DMS153 treated with DMSO at 0.1 percent for 48 hours (cell line): Measurements from ENCODE around the gene RASIP1.

ENCODE experiments used
- DNase-seq: peaks from one replicate; lab custom pipeline; 2025; ENCODE audit not compliant: unreplicated experiment; lab: John Stamatoyannopoulos, UW

The RASIP1 gene

DNA sequence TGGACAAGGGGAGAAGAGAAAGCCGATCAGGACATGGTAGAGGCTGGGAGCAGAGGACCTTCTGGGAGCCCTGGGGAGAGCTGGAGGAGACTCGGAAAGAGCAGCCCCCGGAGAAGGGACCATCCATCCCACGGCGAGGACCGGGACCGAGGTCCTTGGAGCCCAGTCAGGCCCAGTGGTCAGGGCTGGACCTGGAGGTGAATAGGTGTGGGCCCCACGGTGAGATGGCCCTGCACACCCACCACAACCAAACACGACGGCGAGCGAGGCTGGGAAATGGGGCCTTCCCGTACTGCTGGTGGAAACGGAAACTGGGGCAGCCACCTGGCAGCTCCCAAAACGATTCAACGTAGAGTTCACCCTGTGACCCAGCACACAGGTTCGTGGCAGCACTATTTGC lies 63.9 kb downstream of the RASIP1 start:
- no peak for DNase-seq

DNA sequence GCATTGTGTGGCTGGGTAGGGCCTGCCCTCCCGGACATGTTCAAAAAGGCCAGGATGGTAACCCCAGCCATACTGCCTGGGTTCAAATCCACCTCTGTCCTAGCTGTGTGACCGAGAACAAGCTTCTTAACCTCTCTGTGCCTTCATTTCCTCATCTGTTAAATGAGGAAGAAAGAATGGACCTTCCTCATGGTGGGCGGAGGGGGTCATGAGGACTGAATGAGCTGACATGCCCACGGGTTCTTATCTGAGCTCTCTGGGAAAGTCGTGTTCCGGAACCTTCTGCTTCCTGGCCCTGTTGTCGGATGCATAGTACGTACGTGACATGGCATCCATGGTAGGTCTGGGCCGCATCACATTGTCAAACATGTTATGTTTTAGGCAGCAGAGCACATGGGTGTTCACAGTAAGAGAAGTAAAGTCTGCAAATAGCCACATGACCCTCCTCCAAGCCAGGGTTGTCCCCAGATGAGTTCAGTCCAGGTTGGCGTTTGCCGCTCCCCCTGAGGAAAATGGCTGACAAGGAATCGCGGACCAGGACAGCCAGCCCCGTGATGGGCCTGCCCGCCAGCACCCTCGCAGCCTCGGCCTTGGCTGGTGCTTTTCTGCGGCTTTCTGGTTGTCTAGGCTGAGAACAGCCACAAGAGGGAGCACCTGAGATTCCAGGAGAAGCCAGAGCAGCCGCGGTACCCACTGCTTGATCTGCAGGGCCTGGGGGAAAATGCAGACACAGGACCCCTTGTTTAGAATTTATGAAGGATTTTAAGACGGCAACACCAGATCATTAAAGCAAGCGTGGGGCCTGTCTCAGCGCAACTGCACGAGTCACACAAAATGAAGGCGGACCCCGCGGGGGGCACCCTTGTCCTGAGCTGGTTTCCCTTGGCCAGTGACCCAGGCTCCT lies 65.2 kb downstream of the RASIP1 start:
- peak; percentile 87 for DNase-seq

DNA sequence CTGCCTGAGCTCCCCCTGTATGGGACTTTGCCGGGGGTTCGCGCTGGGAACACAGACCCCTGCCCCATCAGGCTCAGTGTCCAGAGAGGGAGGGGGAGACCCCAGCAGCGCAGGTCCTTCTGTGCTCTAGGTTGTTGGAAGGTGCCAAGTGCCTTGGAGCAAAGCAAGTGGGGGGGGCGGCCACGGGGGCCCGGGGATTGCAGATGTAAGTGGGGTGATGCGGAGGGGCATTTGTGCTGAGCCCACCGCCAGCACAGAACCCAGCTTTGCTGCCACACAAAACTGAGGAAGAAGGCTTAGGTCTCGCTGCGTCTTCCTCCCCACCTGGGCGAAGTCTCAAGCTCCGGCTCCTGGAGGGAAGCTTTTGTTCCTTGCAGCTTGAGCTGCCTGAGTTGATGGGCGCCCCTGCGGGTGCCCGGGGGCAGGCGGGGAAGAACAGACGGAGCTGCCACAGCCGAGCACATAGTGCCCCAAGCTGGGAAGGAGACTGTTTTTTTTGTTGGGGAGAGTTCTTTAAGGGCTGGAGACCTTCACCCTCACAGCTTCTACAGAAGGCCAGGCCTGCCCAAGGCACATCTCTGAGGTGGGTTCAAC lies 66.1 kb downstream of the RASIP1 start:
- no peak for DNase-seq

DNA sequence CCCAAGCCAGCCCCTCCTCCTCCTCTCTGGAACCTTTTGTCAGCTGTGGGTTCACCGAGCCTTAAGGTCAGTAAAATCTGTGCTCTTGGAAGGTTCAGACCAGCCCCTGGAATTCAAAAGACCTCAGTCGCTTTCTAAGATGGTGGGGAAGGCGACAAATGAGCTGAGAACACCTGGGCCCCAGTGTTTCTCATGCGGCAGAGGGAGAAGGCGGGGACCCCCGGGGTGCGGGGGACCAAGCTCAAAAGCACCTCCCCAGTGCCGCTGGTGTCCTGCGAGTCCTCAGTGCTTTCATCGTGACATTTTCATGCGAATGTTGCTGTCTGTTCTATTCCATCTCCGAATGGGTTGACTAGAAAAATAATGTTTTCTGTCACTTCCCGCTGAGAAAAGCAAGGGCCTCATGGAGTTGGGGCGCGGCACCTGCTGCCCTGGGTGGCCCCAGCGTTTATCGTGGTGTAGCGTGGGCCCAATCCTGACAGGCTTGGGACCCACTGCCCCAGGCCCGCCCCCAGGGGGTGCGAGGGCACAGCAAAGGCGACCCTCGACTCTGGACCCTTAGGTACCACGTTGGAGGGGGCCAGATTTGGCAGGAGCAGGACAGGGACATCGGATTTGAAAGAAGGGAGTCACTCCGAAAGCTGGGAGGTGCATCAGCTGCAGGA lies 66.8 kb downstream of the RASIP1 start:
- DNase-seq = no peak

DNA sequence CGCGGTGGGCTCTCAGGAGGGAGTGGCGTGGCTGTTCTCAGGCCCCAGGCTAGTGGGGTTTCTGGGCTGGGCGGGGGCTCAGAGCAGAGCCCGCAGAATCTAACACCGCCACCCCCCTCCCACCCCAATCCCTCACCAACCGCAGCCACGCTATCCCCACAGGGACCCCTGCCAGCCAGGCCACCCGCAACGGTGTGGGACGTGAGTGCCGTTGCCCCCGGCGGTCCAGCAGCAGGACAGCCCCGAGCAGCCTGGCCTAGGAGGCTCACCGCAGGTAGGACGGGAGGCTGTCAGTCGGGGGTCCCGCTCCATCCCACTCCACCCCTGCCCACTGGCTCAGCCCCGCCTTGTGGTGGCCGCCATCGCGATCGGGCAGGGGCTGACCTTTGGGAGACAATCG lies 67.4 kb downstream of the RASIP1 start, which contains the start of gene NTN5:
Gene NTN5, minus strand, starts transcription at position 24 of the 400 bp plus-strand sequence. CDS start 2,031 bp downstream, outside the sequence.
- DNase-seq = no peak

DNA sequence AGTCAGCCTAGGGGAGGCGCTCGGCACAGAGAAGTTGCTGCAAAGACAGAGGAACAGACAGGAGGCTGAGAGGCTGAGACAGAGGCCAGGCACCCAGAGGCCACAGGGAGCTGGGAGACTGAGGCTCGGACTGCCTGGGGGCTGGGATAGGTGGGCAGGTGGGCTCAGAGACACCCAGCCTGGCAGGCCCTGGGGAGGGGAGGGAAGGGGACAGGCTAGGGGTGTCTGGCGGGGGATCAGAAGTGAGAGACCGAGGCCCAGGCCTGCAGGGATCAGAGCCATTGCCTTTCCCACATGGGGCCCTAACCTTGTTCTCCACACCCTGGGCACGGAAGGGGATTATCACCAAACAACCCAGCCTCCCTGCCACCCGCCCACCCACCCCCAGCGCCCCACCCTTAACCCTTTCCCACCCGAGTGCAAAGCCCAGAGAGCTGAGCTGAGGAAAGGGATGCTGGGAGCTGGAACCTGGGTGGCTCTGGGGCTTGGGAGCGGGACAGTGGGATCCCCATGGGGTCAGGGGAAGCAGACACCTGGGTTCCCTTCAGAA lies 68.9 kb downstream of the RASIP1 start:
- DNase-seq = no peak

DNA sequence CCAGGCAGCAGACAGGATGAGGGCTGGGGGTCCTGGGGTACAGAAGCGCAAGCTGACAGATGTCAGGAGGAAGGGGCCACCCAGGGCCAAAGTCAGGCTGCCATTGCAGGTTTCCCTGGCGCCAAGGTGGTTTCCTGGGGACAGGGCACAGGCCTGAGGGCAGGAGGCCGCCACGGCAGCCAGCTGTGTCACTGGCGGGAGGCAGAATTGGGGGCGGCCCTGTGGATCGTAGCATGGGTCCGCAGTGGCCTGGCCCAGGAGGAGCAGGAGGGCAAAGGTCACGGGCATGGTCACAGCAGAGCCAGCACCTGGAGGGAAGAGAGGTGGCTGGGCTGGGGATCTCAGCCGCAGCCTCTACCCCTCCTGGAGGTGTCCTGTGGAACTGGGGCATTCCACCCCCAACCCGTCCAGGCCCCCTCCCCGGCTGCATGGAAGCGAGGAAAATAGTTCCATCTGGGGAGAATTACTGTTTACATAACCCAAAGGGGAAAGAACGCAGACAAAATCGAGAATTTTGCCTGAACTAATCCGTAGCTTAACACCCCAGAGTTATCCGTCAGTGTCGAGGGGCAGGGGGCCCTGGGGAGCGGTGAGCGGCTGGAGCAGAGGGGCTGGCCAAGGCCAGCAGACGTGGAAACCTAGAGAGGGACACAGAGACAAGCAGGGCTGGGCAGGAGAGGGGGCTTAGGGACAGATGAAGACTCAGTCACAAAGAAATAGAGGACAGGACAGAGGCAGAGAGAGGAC lies 69.5 kb downstream of the RASIP1 start:
- DNase-seq = no peak
